Body of pancreas (tissue), 4 donors: ENCODE measurements around the gene UAP1L1. TPM values are rescaled to one million over a fixed set of nuclear protein-coding genes. Genes with fewer than 3 reads are reported as not detected.

Experiments used
- ATAC-seq: fragments of 150-250 bp; one replicate; pipeline ENCODE4 v1.9.1; 2016
- DNase-seq, 4 donors: peaks; one replicate each; pipeline ENCODE4 v3.0.0-alpha.2; 2019
- H3K27ac ChIP-seq, 4 donors: fragments of 200-600 bp; sonication (generic); 1 replicate in 3 of 4; 2 replicates in 1 of 4; pipeline versions ENCODE4 v1.5.1 to v1.6.1; 2016 to 2019; ENCODE audit warnings: mild to moderate bottlenecking in 1 of 4, mixed read lengths in 1 of 4, moderate library complexity in 1 of 4
- H3K27me3 ChIP-seq, 2 donors: fragments of 200-600 bp; sonication (generic); one replicate each; pipeline ENCODE4 v1.6.0; 2016; ENCODE audit warnings: mild to moderate bottlenecking in 1 of 2
- H3K36me3 ChIP-seq, 2 donors: fragments of 200-600 bp; sonication (generic); replicated peaks in 1 of 2; 2 replicates each; pipeline ENCODE4 v1.5.1; 2016; ENCODE audit warnings: low read depth in 2 of 2; ENCODE audit not compliant: insufficient read depth in 1 of 2
- H3K4me1 ChIP-seq: fragments of 200-600 bp; sonication (generic); one replicate; pipeline ENCODE4 v1.6.0; 2016
- H3K4me3 ChIP-seq, 2 donors: fragments of 200-600 bp; sonication (generic); 1 replicate in 1 of 2; 2 replicates in 1 of 2; pipeline ENCODE4 v1.5.1; 2016 to 2019
- H3K9me3 ChIP-seq, 3 donors: fragments of 200-600 bp; sonication (generic); 1 replicate in 2 of 3; 2 replicates in 1 of 3; pipeline ENCODE4 v1.5.1; 2016
- POLR2A ChIP-seq, 3 donors: fragments of 450-650 bp; IDR thresholded peaks; one replicate each; pipeline ENCODE4 v1.6.1; 2016; ENCODE audit warnings: antibody characterized with exemption in 3 of 3, mild to moderate bottlenecking in 2 of 3
- WGBS, 2 donors: methylation state at CpG; one replicate each; pipeline ENCODE4 v1.1.5; 2017; 5-methylcytosine and 5-hydroxymethylcytosine counted together
- intact Hi-C: fragments of 100-400 bp; cut with DNase I; formaldehyde crosslinking; loops from one replicate; pipeline ENCODE4 v1.15.1; 2023
- total RNA-seq, 2 donors: library from RNA; depleted of rRNA; stranded (reverse); fragments of >200 nt; gene quantifications; one replicate each; pipeline ENCODE4 v1.1.0, GENCODE V29; 2016
- TF ChIP-seq, protein P1 (sequence below), 7 experiments: fragments of 450-650 bp in 4 of 7; fragments of 200-600 bp in 3 of 7; sonication (generic) in 3 of 7; IDR thresholded peaks; one replicate each; pipeline ENCODE4 v1.5.1; 2016 to 2019; ENCODE audit warnings: antibody characterized with exemption in 7 of 7

UAP1L1 gene
- total RNA-seq, 2 donors from 2014 or later = 7.8 to 8.2 TPM

DNA sequence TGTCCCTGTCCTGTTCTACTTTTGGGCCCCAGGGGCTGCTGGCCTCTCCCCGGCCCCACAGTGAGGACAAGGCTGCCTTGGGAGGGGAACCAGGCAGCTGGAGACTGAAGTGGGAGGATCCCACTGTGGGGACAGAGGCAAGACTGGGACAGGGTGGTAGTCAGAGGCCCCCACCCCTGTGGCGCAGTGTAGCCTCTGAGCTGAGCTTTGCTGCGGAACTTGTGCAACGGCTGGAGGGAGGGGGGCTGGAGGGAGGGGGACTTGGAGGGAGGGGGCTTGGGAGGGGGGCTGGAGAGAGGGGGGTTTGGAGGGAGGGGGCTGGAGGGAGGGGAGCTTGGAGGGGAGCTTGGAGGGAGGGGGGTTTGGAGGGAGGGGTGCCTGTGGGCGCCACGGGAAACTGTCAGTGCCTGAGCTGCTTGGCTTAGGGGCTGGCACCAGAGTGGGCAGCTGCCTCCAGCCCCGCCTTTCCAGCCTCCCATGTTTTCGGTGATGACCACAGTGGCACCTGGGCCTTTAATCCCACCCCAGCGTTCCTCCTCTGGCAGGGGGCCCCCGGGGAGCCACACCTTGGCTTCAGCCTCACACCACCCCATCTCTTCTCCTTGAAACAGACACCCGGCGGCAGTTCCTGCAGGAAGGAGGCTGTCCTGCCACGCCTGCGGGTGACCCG lies 43.1 kb upstream of the UAP1L1 start:
- Histone ChIP-seq H3K9me3 (no peaks in the 10 kb centered on the region), H3K4me1 (peaks cover 18% of the 10 kb centered on the region), H3K4me3 (no peak overlapping the region), H3K27me3 (no peaks in the 10 kb centered on the region), H3K36me3 (no peaks in the 10 kb centered on the region), H3K27ac (no peak overlapping the region)
- 43 to 45% methylated on average over 4 to 12 of the region's 15 CpGs for WGBS, 2 donors
- no peak for TF ChIP-seq POLR2A (IDR thresholded peaks at IDR 0.05)
- TF ChIP-seq, protein P1, sequence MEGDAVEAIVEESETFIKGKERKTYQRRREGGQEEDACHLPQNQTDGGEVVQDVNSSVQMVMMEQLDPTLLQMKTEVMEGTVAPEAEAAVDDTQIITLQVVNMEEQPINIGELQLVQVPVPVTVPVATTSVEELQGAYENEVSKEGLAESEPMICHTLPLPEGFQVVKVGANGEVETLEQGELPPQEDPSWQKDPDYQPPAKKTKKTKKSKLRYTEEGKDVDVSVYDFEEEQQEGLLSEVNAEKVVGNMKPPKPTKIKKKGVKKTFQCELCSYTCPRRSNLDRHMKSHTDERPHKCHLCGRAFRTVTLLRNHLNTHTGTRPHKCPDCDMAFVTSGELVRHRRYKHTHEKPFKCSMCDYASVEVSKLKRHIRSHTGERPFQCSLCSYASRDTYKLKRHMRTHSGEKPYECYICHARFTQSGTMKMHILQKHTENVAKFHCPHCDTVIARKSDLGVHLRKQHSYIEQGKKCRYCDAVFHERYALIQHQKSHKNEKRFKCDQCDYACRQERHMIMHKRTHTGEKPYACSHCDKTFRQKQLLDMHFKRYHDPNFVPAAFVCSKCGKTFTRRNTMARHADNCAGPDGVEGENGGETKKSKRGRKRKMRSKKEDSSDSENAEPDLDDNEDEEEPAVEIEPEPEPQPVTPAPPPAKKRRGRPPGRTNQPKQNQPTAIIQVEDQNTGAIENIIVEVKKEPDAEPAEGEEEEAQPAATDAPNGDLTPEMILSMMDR (IDR thresholded peaks at IDR 0.05) = no peak
- DNase-seq (no peak), ATAC-seq (no peak)
- intact Hi-C loops = no loop called here

DNA sequence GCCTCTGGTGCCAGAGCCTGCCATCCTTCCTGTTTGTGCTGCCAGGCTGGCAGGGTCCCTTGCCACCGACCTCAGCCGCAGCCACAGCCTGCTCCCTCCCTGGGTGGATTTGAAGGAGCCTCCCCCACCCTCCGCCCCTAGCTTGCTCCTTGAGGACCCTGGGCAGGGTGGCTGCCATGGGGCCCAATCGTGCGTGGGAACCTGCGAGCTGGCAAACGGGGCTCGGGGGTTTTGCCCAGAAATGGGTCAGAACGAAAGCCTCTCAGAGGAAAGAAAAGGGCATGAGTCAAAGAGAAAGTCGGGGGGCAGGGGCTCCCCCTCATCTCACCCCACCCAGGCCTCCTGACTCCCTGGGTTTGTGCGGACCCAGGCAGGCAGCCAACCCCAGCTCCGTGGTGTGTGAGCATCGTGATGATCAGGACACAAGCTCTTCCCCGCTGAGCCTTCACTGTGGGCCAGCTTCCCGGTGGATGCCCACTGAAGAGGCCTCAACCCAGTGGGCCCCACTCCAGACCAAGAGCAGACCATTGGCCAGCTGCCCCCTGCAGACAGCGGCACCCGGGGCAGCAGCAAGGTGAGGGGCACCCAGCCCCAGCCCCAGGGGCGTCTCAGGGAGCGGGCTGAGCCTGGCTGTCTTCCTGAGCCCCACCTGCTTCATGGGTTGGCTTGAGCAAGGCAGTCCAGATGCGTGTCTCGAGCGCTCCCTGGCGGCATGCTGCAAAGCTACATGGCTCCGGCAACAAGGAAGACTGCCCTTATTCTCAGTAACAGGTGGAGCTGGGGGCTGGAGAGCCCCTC lies 42.4 kb upstream of the UAP1L1 start:
- Histone ChIP-seq H3K27me3 (no peaks in the 10 kb centered on the region), H3K36me3 (no peaks in the 10 kb centered on the region), H3K4me3 (no peak overlapping the region), H3K9me3 (no peaks in the 10 kb centered on the region), H3K4me1 (peaks cover 13% of the 10 kb centered on the region), H3K27ac (no peak overlapping the region)
- 10 to 13% methylated on average over 13 to 23 of the region's 24 CpGs for WGBS, 2 donors
- intact Hi-C loops = loop anchor here (5.0 kb wide), 1 partner anchor 248 kb away; no protein-coding TSS in a partner anchor
- ATAC-seq = peak; percentile 88
- DNase-seq = peak; percentile 79 to 85 (median 80)
- TF ChIP-seq POLR2A (IDR thresholded peaks at IDR 0.05) = no peak
- TF ChIP-seq, protein P1 (IDR thresholded peaks at IDR 0.05) = peak; percentile 84 to 92 (median 90)

DNA sequence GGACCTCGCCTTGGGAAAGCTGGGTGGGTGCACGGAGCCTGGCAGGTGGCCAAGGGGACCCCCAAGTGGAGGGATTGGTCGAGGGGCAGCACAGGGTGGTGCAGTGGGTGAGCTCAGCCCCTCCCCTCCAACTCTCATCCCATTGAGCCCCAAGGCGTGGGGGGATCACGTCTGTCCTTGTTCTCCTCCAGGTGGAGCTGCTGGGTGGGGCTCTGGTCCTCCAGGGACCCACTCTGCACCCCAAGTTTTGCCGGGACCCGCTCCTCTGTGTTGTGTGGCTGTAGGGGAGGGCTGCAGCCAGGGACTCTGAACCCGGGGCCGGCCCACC lies 41.8 kb upstream of the UAP1L1 start:
- no peak overlapping the region for H3K27ac ChIP-seq
- ATAC-seq (no peak), DNase-seq (no peak)
- TF ChIP-seq, protein P1 (IDR thresholded peaks at IDR 0.05) = no peak
- no peak for TF ChIP-seq POLR2A (IDR thresholded peaks at IDR 0.05)
- 30% methylated on average over 9 of the region's 9 CpGs; no CpG with 5 or more reads in 1 of the 2 donors for WGBS, 2 donors
- intact Hi-C loops = loop anchor here (5.0 kb wide), 1 partner anchor 248 kb away; no protein-coding TSS in a partner anchor
- H3K27me3 ChIP-seq = no peaks in the 10 kb centered on the region
- H3K4me3 ChIP-seq = no peak overlapping the region
- H3K9me3 ChIP-seq = no peaks in the 10 kb centered on the region
- no peaks in the 10 kb centered on the region for H3K36me3 ChIP-seq
- H3K4me1 ChIP-seq = peaks cover 13% of the 10 kb centered on the region

DNA sequence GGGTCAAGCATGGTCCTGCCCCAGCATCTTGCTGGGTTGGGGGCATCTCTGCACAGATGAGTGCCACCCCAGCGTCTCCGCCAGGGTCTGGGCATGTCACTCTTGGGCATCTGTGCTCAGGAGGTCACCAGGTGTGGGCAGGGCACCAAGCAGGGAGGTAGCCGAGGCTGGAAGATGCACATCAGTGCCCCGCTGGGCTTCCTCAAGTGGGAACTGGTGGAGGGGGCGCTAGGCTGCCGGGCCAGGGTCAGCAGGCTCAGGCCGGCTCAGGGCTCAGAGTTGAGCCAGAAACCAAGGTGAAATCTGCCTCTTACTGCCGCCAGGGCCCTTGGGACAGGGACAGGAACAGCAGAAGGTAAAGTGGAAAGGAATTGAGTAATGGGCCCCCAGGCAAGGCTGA lies 41.4 kb upstream of the UAP1L1 start:
- ATAC-seq (no peak), DNase-seq (no peak)
- intact Hi-C loops = loop anchor here (5.0 kb wide), 1 partner anchor 249 kb away; no protein-coding TSS in a partner anchor
- H3K9me3 ChIP-seq = no peaks in the 10 kb centered on the region
- no peaks in the 10 kb centered on the region for H3K27me3 ChIP-seq
- TF ChIP-seq, protein P1 (IDR thresholded peaks at IDR 0.05) = no peak
- no peak for TF ChIP-seq POLR2A (IDR thresholded peaks at IDR 0.05)
- H3K4me1 ChIP-seq = peaks cover 13% of the 10 kb centered on the region
- H3K27ac ChIP-seq = no peak overlapping the region
- no peaks in the 10 kb centered on the region for H3K36me3 ChIP-seq
- no peak overlapping the region for H3K4me3 ChIP-seq
- 17 to 76% methylated on average over 2 to 8 of the region's 8 CpGs for WGBS, 2 donors
